ENCODE data around the gene GNG5. TPM values are rescaled to one million over a fixed set of nuclear protein-coding genes. Genes with fewer than 3 reads are reported as not detected.
"Not testable (repeated sequence)": the region's sequence is repeated elsewhere in the genome, so short reads cannot be mapped to it uniquely, and the experiment has no call there.

Gene GNG5
- total RNA-seq, 2 experiments from 2014 or later = 101 to 106 TPM

GRCh38 chr1:84476225-84476624 lies 30.2 kb downstream of the GNG5 start:
- peaks cover 6% of the 10 kb centered on the region for H3K9me3 Mint-ChIP-seq
- ChIA-PET CTCF (no interaction called here), POLR2A (interaction anchor here (0.9 kb wide), 1 partner anchor 30 kb away, joined by 5 read pairs; the partner anchor contains the start of genes GNG5 and SPATA1)
- intact Hi-C loops (cut with micrococcal nuclease) = no loop called here
- H3K27ac Mint-ChIP-seq = no peak overlapping the region
- H3K4me3 Mint-ChIP-seq = no peak overlapping the region
- no peak for ATAC-seq
- no peak for TF ChIP-seq CTCF (IDR thresholded peaks at IDR 0.05)
- peaks cover 29% of the 10 kb centered on the region for H3K27me3 Mint-ChIP-seq
- H3K36me3 Mint-ChIP-seq (ENCODE audit: low read depth) = peaks cover 13% of the 10 kb centered on the region
- no peak for DNase-seq
- peaks cover 16% of the 10 kb centered on the region for H3K4me1 Mint-ChIP-seq (ENCODE audit: low read depth)

GRCh38 chr1:84467298-84467697 lies 39.1 kb downstream of the GNG5 start:
- no peak for ATAC-seq
- Mint-ChIP-seq H3K27me3 (peaks cover 35% of the 10 kb centered on the region), H3K36me3 (ENCODE audit: low read depth) (no peaks in the 10 kb centered on the region), H3K9me3 (no peaks in the 10 kb centered on the region), H3K4me1 (ENCODE audit: low read depth) (no peaks in the 10 kb centered on the region), H3K4me3 (no peak overlapping the region), H3K27ac (no peak overlapping the region)
- ChIA-PET POLR2A (no interaction called here), CTCF (interaction anchor here (1.2 kb wide), 1 partner anchor 153 kb away, joined by 3 read pairs; no protein-coding TSS in a partner anchor)
- TF ChIP-seq CTCF (IDR thresholded peaks at IDR 0.05) = no peak
- intact Hi-C loops (cut with micrococcal nuclease) = no loop called here
- no peak for DNase-seq

- Mint-ChIP-seq H3K27me3 (peaks cover 16% of the 10 kb centered on the region), H3K36me3 (ENCODE audit: low read depth) (no peaks in the 10 kb centered on the region), H3K4me3 (no peak overlapping the region), H3K9me3 (no peaks in the 10 kb centered on the region), H3K4me1 (ENCODE audit: low read depth) (no peaks in the 10 kb centered on the region), H3K27ac (no peak overlapping the region)
- intact Hi-C loops (cut with micrococcal nuclease) = no loop called here
- no peak for ATAC-seq
- TF ChIP-seq CTCF (IDR thresholded peaks at IDR 0.05) = no peak
- POLR2A ChIA-PET = no interaction called here
- DNase-seq = no peak
- CTCF ChIA-PET = no interaction called here
Observed at GRCh38 chr1:84462118-84462517, 44.3 kb downstream of the GNG5 start.

- H3K9me3 Mint-ChIP-seq = no peaks in the 10 kb centered on the region
- H3K27ac Mint-ChIP-seq = no peak overlapping the region
Observed at GRCh38 chr1:84452436-84452835, 53.9 kb downstream of the GNG5 start.

GRCh38 chr1:84450910-84451309 lies 55.5 kb downstream of the GNG5 start:
- CTCF ChIA-PET = interaction anchor here (1.0 kb wide), 1 partner anchor 9 kb away, joined by 4 read pairs; no protein-coding TSS in a partner anchor
- Mint-ChIP-seq H3K4me3 (no peak overlapping the region), H3K27me3 (peaks cover 7% of the 10 kb centered on the region), H3K36me3 (ENCODE audit: low read depth) (no peaks in the 10 kb centered on the region), H3K4me1 (ENCODE audit: low read depth) (no peaks in the 10 kb centered on the region), H3K27ac (no peak overlapping the region), H3K9me3 (no peaks in the 10 kb centered on the region)
- no peak for DNase-seq
- POLR2A ChIA-PET = no interaction called here
- intact Hi-C loops (cut with micrococcal nuclease) = no loop called here
- TF ChIP-seq CTCF (IDR thresholded peaks at IDR 0.05) = no peak
- ATAC-seq = no peak

More at GRCh38 chr1:84452436-84452835, 53.9 kb downstream of the GNG5 start:
- H3K4me3 Mint-ChIP-seq = no peak overlapping the region
- intact Hi-C loops (cut with micrococcal nuclease) = no loop called here
- DNase-seq = no peak
- ATAC-seq = no peak
- no peaks in the 10 kb centered on the region for H3K4me1 Mint-ChIP-seq (ENCODE audit: low read depth)
- CTCF ChIA-PET = no interaction called here
- no peak for TF ChIP-seq CTCF (IDR thresholded peaks at IDR 0.05)
- H3K27me3 Mint-ChIP-seq = peaks cover 7% of the 10 kb centered on the region
- H3K36me3 Mint-ChIP-seq (ENCODE audit: low read depth) = no peaks in the 10 kb centered on the region
- POLR2A ChIA-PET = no interaction called here

GRCh38 chr1:84448704-84449103 lies 57.7 kb downstream of the GNG5 start:
- ATAC-seq; H3K4me1 Mint-ChIP-seq (ENCODE audit: low read depth); H3K4me3 Mint-ChIP-seq; POLR2A ChIA-PET; H3K27me3 Mint-ChIP-seq; H3K27ac Mint-ChIP-seq; H3K36me3 Mint-ChIP-seq (ENCODE audit: low read depth); H3K9me3 Mint-ChIP-seq; DNase-seq; intact Hi-C loops (cut with micrococcal nuclease): not testable (repeated sequence)
- CTCF ChIA-PET = interaction anchor here (1.0 kb wide), 1 partner anchor 75 kb away, joined by 3 read pairs; no protein-coding TSS in a partner anchor
